Karpas-422 (cell line): ENCODE results near the gene DPPA2. TPM values are rescaled to one million over a fixed set of nuclear protein-coding genes. Genes with fewer than 3 reads are reported as not detected.

Experiments used
- DNase-seq: peaks from one replicate; pipeline ENCODE4 v3.0.0-alpha.2; 2015
- H2AFZ ChIP-seq: fragments of 200-600 bp; sonication (generic); 2 replicates; pipeline ENCODE4 v1.6.1; 2014; ENCODE audit warnings: antibody characterized with exemption, low read length, mixed read lengths
- H3K27ac ChIP-seq: fragments of 200-600 bp; sonication (generic); 2 replicates; pipeline ENCODE4 v1.5.1; 2014; ENCODE audit warnings: mild to moderate bottlenecking, low read length, moderate library complexity
- H3K27me3 ChIP-seq: fragments of 200-600 bp; sonication (generic); 2 replicates; pipeline ENCODE4 v1.6.1; 2014; ENCODE audit warnings: low read length, mixed read lengths
- H3K36me3 ChIP-seq: fragments of 200-600 bp; sonication (generic); 2 replicates; pipeline ENCODE4 v1.6.1; 2014; ENCODE audit warnings: low read length, mixed read lengths; ENCODE audit not compliant: insufficient read depth
- H3K4me1 ChIP-seq: fragments of 200-600 bp; sonication (generic); 2 replicates; pipeline ENCODE4 v1.6.1; 2014; ENCODE audit warnings: mild to moderate bottlenecking, low read length, mixed read lengths
- H3K4me2 ChIP-seq: fragments of 200-600 bp; sonication (generic); 2 replicates; pipeline ENCODE4 v1.6.1; 2014; ENCODE audit warnings: low read length, low read depth, mild to moderate bottlenecking; ENCODE audit not compliant: poor library complexity, severe bottlenecking
- H3K4me3 ChIP-seq: fragments of 200-600 bp; sonication (generic); 2 replicates; pipeline ENCODE4 v1.5.1; 2014; ENCODE audit warnings: mild to moderate bottlenecking, antibody characterized with exemption, low read length, mixed read lengths
- H3K79me2 ChIP-seq: fragments of 200-600 bp; sonication (generic); 2 replicates; pipeline ENCODE4 v1.6.1; 2014; ENCODE audit warnings: mild to moderate bottlenecking, low read length, mixed read lengths
- H3K9ac ChIP-seq: fragments of 200-600 bp; sonication (generic); 2 replicates; pipeline ENCODE4 v1.6.0; 2014; ENCODE audit warnings: low read length
- H3K9me2 ChIP-seq: fragments of 200-600 bp; sonication (generic), shearing (Covaris generic); replicated peaks from 2 replicates; pipeline ENCODE4 v1.6.0; 2014; ENCODE audit warnings: mild to moderate bottlenecking, low read length, moderate library complexity; ENCODE audit not compliant: insufficient read depth
- H3K9me3 ChIP-seq: fragments of 300-700, 200-600 bp; sonication (generic); 2 replicates; pipeline ENCODE4 v1.6.1; 2014; ENCODE audit warnings: low read length, mixed read lengths
- H4K20me1 ChIP-seq: fragments of 200-600 bp; sonication (generic); 2 replicates; pipeline ENCODE4 v1.6.1; 2014; ENCODE audit warnings: mild to moderate bottlenecking, antibody characterized with exemption, low read length, low read depth; ENCODE audit not compliant: insufficient read depth
- total RNA-seq: library from RNA; depleted of rRNA; stranded (reverse); fragments of >200 nt; shearing (Covaris generic); gene quantifications from 2 replicates; pipeline ENCODE4 v1.2.3, GENCODE V29; 2014; ENCODE audit warnings: low replicate concordance

The DPPA2 gene
- total RNA-seq, 1 experiment from 2014 or later, result not detected

- no peaks in the 10 kb centered on the region for H3K79me2 ChIP-seq
- no peak overlapping the region for H2AFZ ChIP-seq
- H3K4me1 ChIP-seq, result peaks cover 7% of the 10 kb centered on the region
- H3K4me2 ChIP-seq, result no peak overlapping the region
- H3K9me3 ChIP-seq, result no peaks in the 10 kb centered on the region
- H3K9ac ChIP-seq, result no peak overlapping the region
- H3K27ac ChIP-seq, result no peak overlapping the region
- H3K27me3 ChIP-seq, result no peaks in the 10 kb centered on the region
- H4K20me1 ChIP-seq, result no peaks in the 10 kb centered on the region
- H3K9me2 ChIP-seq, result no peaks in the 10 kb centered on the region
- no peak for DNase-seq
- H3K36me3 ChIP-seq, result no peaks in the 10 kb centered on the region
- no peak overlapping the region for H3K4me3 ChIP-seq
These were observed 34.9 kb upstream of the DPPA2 start for GRCh38 chr3:109351231-109351630.

- H3K36me3 ChIP-seq, result no peaks in the 10 kb centered on the region
- H3K4me1 ChIP-seq, result no peaks in the 10 kb centered on the region
- H3K4me2 ChIP-seq, result no peak overlapping the region
- H2AFZ ChIP-seq, result no peak overlapping the region
- H3K9ac ChIP-seq, result no peak overlapping the region
- H3K9me2 ChIP-seq, result no peaks in the 10 kb centered on the region
- DNase-seq, result no peak
- H3K27me3 ChIP-seq, result no peaks in the 10 kb centered on the region
- no peak overlapping the region for H3K27ac ChIP-seq
- no peaks in the 10 kb centered on the region for H3K9me3 ChIP-seq
- no peak overlapping the region for H3K4me3 ChIP-seq
- H4K20me1 ChIP-seq, result no peaks in the 10 kb centered on the region
- H3K79me2 ChIP-seq, result no peaks in the 10 kb centered on the region
These were observed 30.5 kb upstream of the DPPA2 start for GRCh38 chr3:109346770-109347295.

GRCh38 chr3:109346099-109346498 is 29.8 kb upstream of the DPPA2 start:
- Histone ChIP-seq H4K20me1 (no peaks in the 10 kb centered on the region), H3K36me3 (no peaks in the 10 kb centered on the region), H3K27ac (no peak overlapping the region), H2AFZ (no peak overlapping the region), H3K4me1 (no peaks in the 10 kb centered on the region), H3K4me3 (no peak overlapping the region), H3K79me2 (no peaks in the 10 kb centered on the region), H3K9me2 (no peaks in the 10 kb centered on the region), H3K9me3 (no peaks in the 10 kb centered on the region), H3K4me2 (no peak overlapping the region), H3K9ac (no peak overlapping the region), H3K27me3 (no peaks in the 10 kb centered on the region)
- no peak for DNase-seq

GRCh38 chr3:109339714-109340648 is 23.7 kb upstream of the DPPA2 start:
- Histone ChIP-seq H4K20me1 (no peaks in the 10 kb centered on the region), H3K27me3 (no peaks in the 10 kb centered on the region), H3K4me2 (no peak overlapping the region), H3K36me3 (no peaks in the 10 kb centered on the region), H3K9ac (no peak overlapping the region), H3K79me2 (no peaks in the 10 kb centered on the region), H3K27ac (no peak overlapping the region), H3K9me2 (no peaks in the 10 kb centered on the region), H2AFZ (no peak overlapping the region), H3K4me1 (no peaks in the 10 kb centered on the region), H3K9me3 (no peaks in the 10 kb centered on the region), H3K4me3 (no peak overlapping the region)
- no peak for DNase-seq

- no peaks in the 10 kb centered on the region for H3K79me2 ChIP-seq
- DNase-seq, result no peak
- H3K27me3 ChIP-seq, result no peaks in the 10 kb centered on the region
- H3K4me3 ChIP-seq, result no peak overlapping the region
- H2AFZ ChIP-seq, result no peak overlapping the region
- H3K27ac ChIP-seq, result no peak overlapping the region
- H3K9me2 ChIP-seq, result no peaks in the 10 kb centered on the region
- no peaks in the 10 kb centered on the region for H3K9me3 ChIP-seq
- no peak overlapping the region for H3K4me2 ChIP-seq
- no peaks in the 10 kb centered on the region for H4K20me1 ChIP-seq
- no peaks in the 10 kb centered on the region for H3K4me1 ChIP-seq
- no peaks in the 10 kb centered on the region for H3K36me3 ChIP-seq
- no peak overlapping the region for H3K9ac ChIP-seq
These were observed 22.9 kb upstream of the DPPA2 start for GRCh38 chr3:109339197-109339596.

- no peak for DNase-seq
- no peaks in the 10 kb centered on the region for H3K9me2 ChIP-seq
- no peak overlapping the region for H3K4me3 ChIP-seq
- H3K36me3 ChIP-seq, result no peaks in the 10 kb centered on the region
- no peak overlapping the region for H2AFZ ChIP-seq
- H3K27me3 ChIP-seq, result no peaks in the 10 kb centered on the region
- H3K4me2 ChIP-seq, result no peak overlapping the region
- no peaks in the 10 kb centered on the region for H4K20me1 ChIP-seq
- no peaks in the 10 kb centered on the region for H3K9me3 ChIP-seq
- H3K4me1 ChIP-seq, result no peaks in the 10 kb centered on the region
- no peaks in the 10 kb centered on the region for H3K79me2 ChIP-seq
- H3K27ac ChIP-seq, result no peak overlapping the region
- no peak overlapping the region for H3K9ac ChIP-seq
These were observed 22.0 kb upstream of the DPPA2 start for GRCh38 chr3:109338322-109338721.

- DNase-seq, result no peak
- Histone ChIP-seq H3K79me2 (no peaks in the 10 kb centered on the region), H2AFZ (no peak within 1 kb of the TSS), H4K20me1 (no peaks in the 10 kb centered on the region), H3K4me1 (no peaks in the 10 kb centered on the region), H3K9ac (no peak within 1 kb of the TSS), H3K4me2 (no peak within 1 kb of the TSS), H3K36me3 (no peaks in the 10 kb centered on the region), H3K4me3 (no peak within 1 kb of the TSS), H3K9me2 (no peaks in the 10 kb centered on the region), H3K9me3 (no peaks in the 10 kb centered on the region), H3K27me3 (no peaks in the 10 kb centered on the region), H3K27ac (no peak within 1 kb of the TSS)
These were observed 21.1 kb upstream of the DPPA2 start, which contains the start of gene DPPA4 for GRCh38 chr3:109337393-109337792. DPPA4 (minus strand) TSS chr3:109337546; CDS start chr3:109337517, 29 bp downstream.

GRCh38 chr3:109336291-109336861 is 20.1 kb upstream of the DPPA2 start:
- Histone ChIP-seq H3K27me3 (no peaks in the 10 kb centered on the region), H3K4me3 (no peak overlapping the region), H3K79me2 (no peaks in the 10 kb centered on the region), H3K27ac (no peak overlapping the region), H3K4me1 (no peaks in the 10 kb centered on the region), H3K36me3 (no peaks in the 10 kb centered on the region), H4K20me1 (no peaks in the 10 kb centered on the region), H3K4me2 (no peak overlapping the region), H2AFZ (no peak overlapping the region), H3K9me3 (no peaks in the 10 kb centered on the region), H3K9me2 (no peaks in the 10 kb centered on the region), H3K9ac (no peak overlapping the region)
- no peak for DNase-seq
